ENCODE data around the gene SCN1B.

The SCN1B gene

DNA sequence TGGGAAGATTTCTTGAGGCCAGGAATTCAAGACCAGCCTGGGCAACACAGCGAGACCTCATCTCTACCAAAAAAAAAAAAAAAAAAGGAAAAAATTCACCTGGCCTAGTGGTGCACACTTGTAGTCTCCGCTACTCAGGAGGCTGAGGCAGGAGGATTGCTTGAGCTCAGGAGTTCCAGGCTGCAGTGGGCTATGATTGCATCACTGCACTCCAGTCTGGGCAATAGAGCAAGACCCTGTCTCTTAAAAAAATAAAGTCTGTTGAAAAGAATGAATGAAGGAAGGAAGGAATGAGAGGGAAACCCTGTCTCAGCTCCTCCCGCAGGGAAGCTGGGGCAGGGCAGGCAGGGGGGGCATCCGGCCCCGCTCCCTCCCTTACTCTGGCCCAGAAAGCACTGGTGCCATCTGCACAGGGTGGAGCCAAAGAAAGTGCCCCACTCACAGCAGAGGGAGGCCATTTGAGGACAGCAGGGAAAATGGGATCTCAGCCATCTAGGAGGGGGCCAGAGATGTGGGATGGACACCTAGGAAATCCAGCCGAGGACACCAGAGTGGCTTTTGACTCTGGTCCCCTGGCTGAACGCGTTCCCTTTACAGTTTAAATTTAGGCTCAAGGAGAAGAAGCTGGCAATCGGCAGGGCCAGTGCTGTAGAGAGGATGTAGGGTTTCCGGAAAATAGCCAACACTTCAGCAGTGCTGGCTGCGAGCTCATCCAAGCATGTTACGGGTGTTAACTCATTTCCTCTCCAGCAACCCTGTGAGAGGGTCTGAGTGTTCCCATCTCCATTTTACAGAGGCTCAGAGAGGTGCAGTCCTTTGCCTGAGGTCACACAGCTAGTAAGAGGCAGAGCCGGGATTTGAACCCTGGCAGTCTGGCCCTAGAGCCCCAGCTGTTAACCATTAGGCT is 7.7 kb downstream of the SCN1B start:
- no peak for DNase-seq
- H3K27ac ChIP-seq: no peak overlapping the region

DNA sequence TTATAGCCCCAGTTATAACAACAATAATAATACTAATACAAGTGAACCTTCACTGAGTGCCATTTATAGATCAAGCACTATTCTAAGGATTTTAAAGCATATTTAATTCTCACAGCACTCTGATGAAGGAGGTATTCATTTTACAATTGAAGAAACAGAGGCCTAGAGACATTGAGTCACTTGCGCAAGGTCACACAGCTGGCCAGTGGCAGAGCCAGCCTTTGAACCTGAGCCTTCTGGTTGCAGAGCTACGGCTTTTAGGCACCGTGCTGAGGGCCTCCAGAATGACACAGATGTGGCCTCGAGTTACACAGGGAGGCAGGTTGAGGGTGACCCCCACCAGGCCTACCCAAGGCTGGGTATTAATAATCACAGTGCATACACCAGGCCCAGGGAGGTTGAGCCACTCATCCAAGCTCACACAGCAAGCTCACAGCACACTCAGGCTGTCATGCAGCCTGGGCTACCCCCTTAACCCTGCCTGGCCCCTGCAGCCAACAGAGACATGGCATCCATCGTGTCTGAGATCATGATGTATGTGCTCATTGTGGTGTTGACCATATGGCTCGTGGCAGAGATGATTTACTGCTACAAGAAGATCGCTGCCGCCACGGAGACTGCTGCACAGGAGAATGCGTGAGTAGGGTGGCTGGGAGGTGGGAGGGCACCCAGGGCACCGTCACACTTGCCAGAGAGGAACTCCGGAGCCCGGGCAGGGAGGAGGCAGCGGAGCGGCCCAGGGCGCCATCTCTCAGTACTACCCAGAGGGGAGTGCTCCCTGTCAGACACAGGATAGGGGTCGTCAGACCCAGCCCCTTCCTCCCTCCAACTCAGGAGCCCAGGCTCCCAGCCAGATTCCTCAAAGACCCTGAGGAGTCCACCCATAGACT is 8.6 kb downstream of the SCN1B start:
- in situ Hi-C loops (cut with HindIII; ENCODE audit: low pct_ligation_motif_present, low sequenced_read_pairs): no loop called here

More for the DNA sequence above, 7.7 kb downstream of the SCN1B start:
- in situ Hi-C loops (cut with HindIII; ENCODE audit: low pct_ligation_motif_present, low sequenced_read_pairs): no loop called here
- TF ChIP-seq, protein P1, sequence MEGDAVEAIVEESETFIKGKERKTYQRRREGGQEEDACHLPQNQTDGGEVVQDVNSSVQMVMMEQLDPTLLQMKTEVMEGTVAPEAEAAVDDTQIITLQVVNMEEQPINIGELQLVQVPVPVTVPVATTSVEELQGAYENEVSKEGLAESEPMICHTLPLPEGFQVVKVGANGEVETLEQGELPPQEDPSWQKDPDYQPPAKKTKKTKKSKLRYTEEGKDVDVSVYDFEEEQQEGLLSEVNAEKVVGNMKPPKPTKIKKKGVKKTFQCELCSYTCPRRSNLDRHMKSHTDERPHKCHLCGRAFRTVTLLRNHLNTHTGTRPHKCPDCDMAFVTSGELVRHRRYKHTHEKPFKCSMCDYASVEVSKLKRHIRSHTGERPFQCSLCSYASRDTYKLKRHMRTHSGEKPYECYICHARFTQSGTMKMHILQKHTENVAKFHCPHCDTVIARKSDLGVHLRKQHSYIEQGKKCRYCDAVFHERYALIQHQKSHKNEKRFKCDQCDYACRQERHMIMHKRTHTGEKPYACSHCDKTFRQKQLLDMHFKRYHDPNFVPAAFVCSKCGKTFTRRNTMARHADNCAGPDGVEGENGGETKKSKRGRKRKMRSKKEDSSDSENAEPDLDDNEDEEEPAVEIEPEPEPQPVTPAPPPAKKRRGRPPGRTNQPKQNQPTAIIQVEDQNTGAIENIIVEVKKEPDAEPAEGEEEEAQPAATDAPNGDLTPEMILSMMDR (IDR thresholded peaks at IDR 0.05; ENCODE audit: low read depth, low read length, missing control alignments): no peak
- no peaks in the 10 kb centered on the region for H3K36me3 ChIP-seq (replicated peaks)
- H3K27me3 ChIP-seq (replicated peaks): no peaks in the 10 kb centered on the region
- no peak overlapping the region for H3K4me3 ChIP-seq (ENCODE audit: low read depth, low read length)

DNA sequence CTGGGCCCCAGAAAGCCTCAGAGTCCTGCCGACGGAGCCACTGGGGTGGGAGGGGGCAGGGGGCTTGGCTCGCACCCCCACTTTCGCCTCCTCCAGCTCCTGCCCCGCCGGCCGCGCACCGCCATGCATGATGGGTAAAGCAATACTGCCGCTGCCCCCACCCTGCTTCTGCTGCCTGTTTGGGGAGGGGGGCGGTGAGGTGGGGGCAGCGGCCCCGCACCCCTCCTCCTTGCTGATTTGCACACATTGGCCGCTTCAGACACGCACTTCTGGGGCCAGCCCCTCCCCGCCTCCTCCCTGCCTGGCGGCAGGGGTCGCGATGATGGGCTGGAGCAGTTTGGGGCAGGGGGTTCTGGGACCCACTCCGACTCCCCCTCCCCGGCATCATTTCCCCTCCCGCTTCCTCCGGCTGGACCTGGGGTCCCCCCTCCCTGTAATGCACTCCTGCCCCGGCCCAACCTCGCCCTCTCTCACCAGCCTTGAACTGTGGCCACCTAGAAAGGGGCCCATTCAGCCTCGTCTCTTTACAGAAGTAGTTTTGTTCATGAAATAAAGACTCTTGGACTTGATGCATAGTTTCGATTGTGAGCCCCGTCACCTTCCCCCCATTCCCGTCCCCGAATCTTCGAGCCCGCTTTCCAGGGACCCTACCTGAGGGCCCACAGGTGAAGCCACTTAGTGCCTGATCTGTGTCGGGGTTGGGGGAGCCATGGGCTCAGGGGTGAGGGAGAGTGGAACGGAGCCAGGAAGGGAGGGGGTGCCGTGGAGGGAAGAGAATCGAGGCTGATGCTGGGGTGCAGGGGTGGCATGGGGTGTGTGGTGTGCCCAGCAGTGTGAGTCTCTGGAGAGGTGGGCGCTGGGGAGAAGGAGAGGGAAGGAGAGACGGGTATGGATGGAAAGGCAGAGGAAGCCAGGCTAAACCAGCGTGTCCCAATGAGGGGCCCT is 9.9 kb downstream of the SCN1B start:
- in situ Hi-C loops (cut with HindIII; ENCODE audit: low pct_ligation_motif_present, low sequenced_read_pairs): no loop called here
- Histone ChIP-seq H3K27ac (no peak overlapping the region), H3K36me3 (replicated peaks) (no peaks in the 10 kb centered on the region), H3K4me3 (ENCODE audit: low read depth, low read length) (peak overlapping the region; percentile 24), H3K27me3 (replicated peaks) (no peaks in the 10 kb centered on the region)
- no peak for DNase-seq
- TF ChIP-seq, protein P1 (IDR thresholded peaks at IDR 0.05; ENCODE audit: low read depth, low read length, missing control alignments): no peak

More for the DNA sequence above, 8.6 kb downstream of the SCN1B start:
- no peaks in the 10 kb centered on the region for H3K27me3 ChIP-seq (replicated peaks)
- H3K4me3 ChIP-seq (ENCODE audit: low read depth, low read length): no peak overlapping the region
- TF ChIP-seq, protein P1 (IDR thresholded peaks at IDR 0.05; ENCODE audit: low read depth, low read length, missing control alignments): no peak
- no peak overlapping the region for H3K27ac ChIP-seq
- no peaks in the 10 kb centered on the region for H3K36me3 ChIP-seq (replicated peaks)
- no peak for DNase-seq

DNA sequence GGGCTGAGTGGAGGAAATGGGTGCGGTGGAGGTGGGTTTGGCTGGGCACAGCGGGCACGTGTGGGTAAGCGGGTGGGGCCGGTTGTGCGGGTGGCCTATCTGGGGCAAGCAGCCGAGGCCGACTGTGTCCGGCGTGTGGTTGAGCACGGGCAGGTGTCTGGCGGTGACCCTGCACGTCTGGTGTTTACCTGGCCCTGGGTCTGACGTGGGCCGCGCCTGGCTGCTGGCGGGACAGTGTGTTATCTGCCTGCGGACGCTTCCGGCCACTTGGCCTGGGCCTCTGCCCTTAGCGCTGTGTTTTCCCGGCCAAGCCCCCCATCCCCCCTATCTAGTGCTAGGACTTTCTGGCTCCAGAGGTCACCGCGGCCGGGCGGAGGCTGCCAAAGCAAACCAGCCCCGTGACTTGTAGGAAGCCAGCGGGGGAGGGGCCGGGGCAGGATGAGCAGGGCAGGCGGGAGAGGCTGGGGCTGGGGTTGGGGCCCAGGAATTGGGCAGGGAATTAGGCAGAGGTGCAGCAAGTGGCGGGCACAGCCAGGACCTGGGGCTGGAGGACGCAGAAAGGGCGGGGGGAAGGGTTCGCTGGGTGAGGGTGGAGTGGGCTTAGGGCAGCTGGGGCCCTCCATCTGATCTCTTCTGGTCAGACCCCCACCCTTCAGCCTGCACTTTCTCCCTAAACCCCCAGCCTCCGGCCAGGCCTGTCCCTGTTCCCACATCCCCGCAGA is 10.7 kb downstream of the SCN1B start:
- Histone ChIP-seq H3K27ac (no peak overlapping the region), H3K27me3 (replicated peaks) (no peaks in the 10 kb centered on the region), H3K36me3 (replicated peaks) (no peaks in the 10 kb centered on the region), H3K4me3 (ENCODE audit: low read depth, low read length) (no peak overlapping the region)
- in situ Hi-C loops (cut with HindIII; ENCODE audit: low pct_ligation_motif_present, low sequenced_read_pairs): no loop called here
- no peak for DNase-seq
- TF ChIP-seq, protein P1 (IDR thresholded peaks at IDR 0.05; ENCODE audit: low read depth, low read length, missing control alignments): no peak

All from brain microvascular endothelial cell (primary cell).